ENCODE results near the gene CSHL1.

GRCh38 chr17:63960006-63960405 is 48.9 kb upstream of the CSHL1 start:
- no peak for TF ChIP-seq CTCF (conservative IDR thresholded peaks at IDR 0.05 in 1 of 2, IDR thresholded peaks at IDR 0.05 in 1 of 2; ENCODE audit: low read depth in 1 of 2, low read length in 2 of 2)
- no peak for TF ChIP-seq EZH2 (IDR thresholded peaks at IDR 0.05; ENCODE audit: low read length, missing control alignments)
